Ovary (tissue), 3 donors: ENCODE results near the gene LIMCH1.

ENCODE experiments used
- POLR2A ChIP-seq: fragments of 450-650 bp; IDR thresholded peaks from one replicate; pipeline ENCODE4 v1.6.1; 2017; ENCODE audit warnings: antibody characterized with exemption, mild to moderate bottlenecking, moderate library complexity
- TF ChIP-seq, protein P1 (sequence below), 3 donors: fragments of 450-650 bp in 2 of 3; fragments of 200-600 bp in 1 of 3; IDR thresholded peaks; one replicate each; pipeline versions ENCODE4 v1.5.1 to v1.8.0; 2016 to 2022; ENCODE audit warnings: antibody characterized with exemption in 3 of 3, mild to moderate bottlenecking in 1 of 3
- donor health status: DM: no; HTN: no; CAD: no.

DNA sequence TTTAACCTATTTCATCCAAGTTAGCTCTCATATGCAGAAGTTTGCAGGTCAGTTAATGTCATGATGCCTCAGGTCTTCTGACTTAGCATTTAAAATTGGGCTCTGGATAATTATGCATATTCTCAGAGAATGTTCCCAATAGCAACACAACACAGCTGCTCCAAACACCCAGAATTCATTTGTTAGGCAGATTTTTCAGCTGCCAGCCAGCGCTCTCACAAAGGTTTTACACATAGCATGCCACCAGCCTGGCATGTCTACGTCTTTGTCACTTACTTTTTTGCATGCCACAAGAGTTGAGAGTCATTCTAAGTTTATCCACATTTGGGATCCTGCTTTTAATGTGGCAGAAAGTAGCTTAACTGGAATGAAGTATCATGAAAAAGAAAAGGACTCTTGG is 84.8 kb downstream of the LIMCH1 start:
- TF ChIP-seq, protein P1, sequence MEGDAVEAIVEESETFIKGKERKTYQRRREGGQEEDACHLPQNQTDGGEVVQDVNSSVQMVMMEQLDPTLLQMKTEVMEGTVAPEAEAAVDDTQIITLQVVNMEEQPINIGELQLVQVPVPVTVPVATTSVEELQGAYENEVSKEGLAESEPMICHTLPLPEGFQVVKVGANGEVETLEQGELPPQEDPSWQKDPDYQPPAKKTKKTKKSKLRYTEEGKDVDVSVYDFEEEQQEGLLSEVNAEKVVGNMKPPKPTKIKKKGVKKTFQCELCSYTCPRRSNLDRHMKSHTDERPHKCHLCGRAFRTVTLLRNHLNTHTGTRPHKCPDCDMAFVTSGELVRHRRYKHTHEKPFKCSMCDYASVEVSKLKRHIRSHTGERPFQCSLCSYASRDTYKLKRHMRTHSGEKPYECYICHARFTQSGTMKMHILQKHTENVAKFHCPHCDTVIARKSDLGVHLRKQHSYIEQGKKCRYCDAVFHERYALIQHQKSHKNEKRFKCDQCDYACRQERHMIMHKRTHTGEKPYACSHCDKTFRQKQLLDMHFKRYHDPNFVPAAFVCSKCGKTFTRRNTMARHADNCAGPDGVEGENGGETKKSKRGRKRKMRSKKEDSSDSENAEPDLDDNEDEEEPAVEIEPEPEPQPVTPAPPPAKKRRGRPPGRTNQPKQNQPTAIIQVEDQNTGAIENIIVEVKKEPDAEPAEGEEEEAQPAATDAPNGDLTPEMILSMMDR (IDR thresholded peaks at IDR 0.05), result no peak
- no peak for TF ChIP-seq POLR2A
